H4 (cell line): ENCODE data around the gene CHORDC1. TPM values are rescaled to one million over a fixed set of nuclear protein-coding genes. Genes with fewer than 3 reads are reported as not detected.
"Not testable (repeated sequence)": the region's sequence is repeated elsewhere in the genome, so short reads cannot be mapped to it uniquely, and the experiment has no call there.

ENCODE experiments used
- DNase-seq: peaks from one replicate; pipeline ENCODE4 v3.0.0-alpha.2; 2015; ENCODE audit warnings: low spot score
- total RNA-seq: library from RNA; depleted of rRNA; stranded (reverse); fragments of >200 nt; shearing (Covaris generic); gene quantifications from 2 replicates; pipeline ENCODE4 v1.2.3, GENCODE V29; 2014; rRNA removed

Gene CHORDC1
- total RNA-seq, result 37.0 and 58.4 TPM in 2 replicates

DNA sequence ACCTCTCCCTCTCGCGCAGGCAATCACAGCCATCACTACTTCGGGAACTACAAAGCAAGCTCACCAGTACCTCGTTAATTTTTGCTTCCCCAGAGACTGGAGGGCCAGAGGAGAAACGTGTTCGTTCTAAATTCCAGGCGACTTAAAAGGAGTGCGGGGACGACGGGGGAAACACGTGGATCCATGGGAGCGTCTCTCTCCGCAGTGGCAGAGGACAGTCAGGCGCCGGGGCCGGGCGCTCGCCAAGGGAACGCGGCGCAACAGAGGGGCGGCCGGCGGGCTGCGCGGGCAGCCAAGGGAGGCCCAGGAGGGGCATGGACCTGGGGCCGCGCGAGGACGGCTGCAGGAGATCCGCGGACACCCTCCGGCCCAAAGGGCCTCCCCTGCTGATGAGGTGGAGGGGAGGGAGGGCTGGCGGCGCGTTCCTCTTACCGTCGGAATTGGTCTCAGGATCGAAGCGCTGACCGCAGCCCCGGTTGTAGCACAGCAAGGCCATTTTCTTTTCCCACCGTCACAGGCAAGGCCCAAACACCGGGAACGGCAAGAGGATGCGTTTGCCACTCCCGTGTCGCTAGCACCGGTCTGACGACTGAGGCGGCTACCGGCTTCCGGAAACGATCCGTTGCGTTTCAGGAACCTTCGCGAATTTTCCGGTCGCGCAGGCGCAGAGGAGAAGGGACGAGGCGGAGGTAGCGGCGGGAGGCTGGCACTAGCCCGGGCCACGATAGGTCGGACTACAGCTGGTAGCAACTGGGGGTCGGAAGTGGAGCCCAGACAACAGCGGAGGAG lies at the start of gene CHORDC1:
TSS of gene CHORDC1 (minus strand) at position 591 of the 789 bp plus-strand sequence. CDS start at position 496, 95 bp downstream.
- DNase-seq, result peak; percentile 83

DNA sequence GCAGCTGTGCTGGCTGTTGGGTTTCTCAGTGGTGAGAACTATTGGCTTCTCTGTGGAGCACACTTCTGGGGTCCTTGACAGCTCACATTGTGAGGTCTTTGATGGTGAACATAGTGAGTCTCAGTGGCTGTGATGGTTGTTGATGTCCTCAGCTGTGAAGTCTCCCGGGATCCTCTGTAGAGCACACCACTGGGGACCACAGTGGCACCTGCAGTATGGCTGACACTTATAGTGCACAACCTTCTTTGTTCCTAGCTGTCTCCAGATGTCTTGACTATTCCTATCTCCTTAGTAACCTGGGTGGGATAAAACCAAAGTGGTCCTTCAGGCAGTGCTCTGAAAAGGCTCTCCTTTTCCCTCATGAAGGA lies 34.3 kb upstream of the CHORDC1 start:
- no peak for DNase-seq

DNA sequence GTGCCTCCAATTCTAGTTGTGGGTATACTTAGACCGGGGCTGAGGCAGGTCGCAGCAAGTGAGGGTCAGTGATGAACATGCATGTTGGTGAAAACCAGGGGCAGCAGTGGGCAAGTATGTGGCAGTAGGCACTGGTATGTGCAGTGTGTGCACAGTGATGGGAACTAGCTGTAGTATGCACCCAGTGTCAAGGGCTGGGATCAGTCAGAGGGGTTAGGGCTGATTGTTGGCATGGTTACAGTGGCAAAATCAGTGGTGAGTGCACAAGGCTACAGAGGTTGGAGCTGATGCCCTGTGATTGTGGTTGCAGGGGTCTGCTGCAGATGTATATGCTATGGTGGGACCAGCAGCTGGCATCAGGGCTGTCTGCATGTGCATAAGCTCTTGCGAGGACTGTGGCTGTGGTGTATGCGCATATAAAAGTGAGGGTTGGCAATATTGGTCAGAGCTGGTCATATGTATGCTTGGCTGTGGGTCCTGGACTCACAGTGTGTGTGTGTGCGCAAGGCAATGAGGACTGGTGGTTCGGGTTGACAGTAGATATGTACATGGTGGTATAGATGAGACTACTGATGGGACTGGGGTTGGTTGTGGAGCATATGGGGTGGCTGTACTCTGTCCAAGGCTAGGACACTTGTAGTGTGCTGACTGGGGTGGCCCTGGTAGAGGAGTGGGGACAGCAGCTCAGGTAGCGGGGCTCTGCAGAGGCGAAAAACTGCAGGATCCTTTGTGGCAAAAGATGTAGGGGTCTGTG lies 33.7 kb upstream of the CHORDC1 start:
- DNase-seq, result no peak

DNA sequence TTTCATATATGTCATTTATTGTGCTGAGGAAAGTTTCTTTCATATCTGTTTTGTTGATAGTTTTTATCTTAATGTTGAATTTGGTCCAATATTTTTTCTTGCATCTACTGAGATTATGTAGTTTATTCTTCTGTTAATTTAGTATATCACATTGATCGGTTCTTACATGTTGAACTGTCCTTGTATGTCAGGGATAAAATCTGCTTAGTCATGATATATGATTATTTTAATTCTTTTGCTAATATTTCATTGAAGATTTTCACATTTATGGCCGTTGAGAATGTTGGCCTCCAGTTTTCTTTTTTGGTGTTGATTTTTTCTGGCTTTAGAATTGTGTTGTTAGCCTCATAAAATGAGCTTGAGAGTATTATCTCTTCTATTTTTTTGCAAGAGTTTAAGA lies 31.2 kb upstream of the CHORDC1 start:
- DNase-seq, result no peak

DNA sequence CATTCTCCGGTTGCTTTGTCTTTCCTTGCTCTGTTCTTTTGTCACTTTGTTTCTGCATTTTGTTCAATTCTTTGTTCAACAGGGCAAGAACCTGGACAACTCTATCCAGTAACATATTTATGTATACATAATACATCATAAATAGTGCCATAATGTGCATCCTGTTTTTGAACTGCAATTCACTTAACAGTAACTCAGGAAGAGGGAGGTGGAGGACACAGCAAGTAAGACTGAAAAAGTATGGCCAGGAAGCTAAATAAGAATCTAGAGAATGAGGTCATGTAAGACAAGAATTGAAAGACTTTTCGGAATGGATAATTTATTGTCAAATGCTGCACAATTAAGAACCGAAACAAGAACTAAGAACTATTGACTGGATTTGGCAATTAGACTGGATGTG lies 29.2 kb upstream of the CHORDC1 start:
- DNase-seq, result no peak

DNA sequence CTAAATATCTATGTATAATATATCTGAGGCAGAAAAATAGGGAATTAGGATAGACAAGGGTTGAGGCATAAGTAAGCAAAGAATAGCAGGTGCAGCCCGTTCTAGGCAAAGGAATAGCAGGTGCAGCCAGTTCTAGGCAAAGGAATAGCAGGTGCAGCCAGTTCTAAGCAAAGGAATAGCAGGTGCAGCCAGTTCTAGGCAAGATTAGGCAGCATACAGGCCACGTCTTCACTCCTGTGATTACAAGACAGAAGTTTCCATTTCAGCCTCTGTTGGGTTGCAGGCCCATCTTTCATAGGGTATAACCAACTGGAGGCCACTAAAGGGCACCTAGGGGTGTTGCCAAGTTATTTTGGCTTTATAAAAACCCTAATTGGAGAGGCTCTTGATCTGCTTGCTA lies 28.8 kb upstream of the CHORDC1 start:
- no peak for DNase-seq

DNA sequence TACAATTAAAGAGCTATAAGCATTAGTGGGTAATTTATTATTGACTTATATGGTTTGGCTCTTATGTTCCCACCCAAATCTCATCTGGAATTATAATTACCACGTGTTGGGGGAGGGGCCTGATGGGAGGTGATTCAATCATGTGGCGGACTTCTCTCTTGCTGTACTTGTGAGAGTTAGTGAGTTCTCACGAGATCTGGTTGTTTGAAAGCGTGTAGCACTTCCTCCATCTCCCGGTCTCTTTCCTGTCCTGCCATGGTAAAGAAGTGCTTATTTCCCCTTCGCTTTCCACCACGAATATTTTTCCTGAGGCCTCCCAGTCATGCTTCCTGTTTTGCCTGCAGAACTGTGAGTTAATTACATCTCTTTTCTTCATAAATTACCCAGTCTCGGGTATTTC lies 28.1 kb upstream of the CHORDC1 start:
- DNase-seq, result no peak

DNA sequence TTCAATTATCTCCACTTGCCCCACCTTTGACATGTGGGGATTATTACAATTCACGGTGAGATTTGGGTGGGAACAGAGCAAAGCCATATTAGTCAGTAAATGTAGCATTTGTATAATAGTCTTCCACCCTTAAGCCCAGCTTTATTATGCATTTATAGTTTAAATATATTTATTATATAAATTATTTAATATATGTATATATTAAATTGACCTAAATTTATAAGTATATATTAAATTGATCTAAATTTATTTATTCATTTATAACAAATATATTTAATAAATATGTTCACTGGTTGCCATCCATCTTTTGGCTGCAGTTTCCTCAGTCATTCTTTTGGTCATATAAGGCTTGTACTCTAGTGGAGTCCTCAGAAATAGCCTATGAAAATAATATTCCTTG lies 23.6 kb upstream of the CHORDC1 start:
- no peak for DNase-seq

DNA sequence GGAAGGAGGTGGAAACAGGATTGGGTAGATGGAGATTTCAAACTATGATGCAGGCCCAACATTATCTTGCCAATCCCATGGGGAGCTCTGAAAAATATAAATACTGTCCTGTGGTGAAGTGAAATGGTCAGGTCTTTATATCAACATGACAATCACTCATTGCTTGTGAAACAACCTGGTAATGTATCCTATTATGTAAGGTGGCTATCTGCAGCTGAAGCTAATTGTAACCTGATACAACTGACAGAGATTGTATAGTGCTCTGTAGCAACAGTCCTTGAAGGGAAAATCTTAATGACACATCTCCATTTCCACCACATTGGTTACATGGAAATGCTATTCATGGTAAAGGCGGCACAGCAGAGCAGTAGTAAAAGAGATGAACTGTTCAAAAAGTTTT lies 20.7 kb upstream of the CHORDC1 start:
- no peak for DNase-seq

DNA sequence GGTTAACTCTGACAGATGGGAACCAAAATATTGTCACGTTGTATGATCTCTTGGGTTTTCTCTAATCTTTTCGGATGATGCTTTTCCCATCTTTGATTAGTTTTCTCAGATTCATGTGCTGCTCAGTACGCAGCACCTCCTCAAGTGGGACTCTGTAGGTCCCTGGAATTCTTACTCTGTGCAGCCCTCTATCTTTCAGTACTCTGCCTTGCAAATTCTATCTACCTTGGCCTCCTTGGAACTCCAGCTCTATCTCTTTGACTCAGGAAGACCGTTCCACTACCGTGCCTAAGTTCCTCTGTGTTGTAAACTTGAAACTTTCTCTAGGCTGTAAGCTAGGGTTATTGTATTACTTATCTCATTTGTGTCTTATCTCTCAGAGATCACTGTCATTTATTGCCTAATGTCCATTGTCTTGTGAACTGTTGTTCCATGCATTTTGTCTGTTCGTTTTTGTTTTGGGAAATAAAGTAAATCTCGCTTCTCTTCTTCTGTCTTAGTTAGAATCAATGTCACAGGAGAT lies 20.1 kb upstream of the CHORDC1 start:
- DNase-seq, result no peak

DNA sequence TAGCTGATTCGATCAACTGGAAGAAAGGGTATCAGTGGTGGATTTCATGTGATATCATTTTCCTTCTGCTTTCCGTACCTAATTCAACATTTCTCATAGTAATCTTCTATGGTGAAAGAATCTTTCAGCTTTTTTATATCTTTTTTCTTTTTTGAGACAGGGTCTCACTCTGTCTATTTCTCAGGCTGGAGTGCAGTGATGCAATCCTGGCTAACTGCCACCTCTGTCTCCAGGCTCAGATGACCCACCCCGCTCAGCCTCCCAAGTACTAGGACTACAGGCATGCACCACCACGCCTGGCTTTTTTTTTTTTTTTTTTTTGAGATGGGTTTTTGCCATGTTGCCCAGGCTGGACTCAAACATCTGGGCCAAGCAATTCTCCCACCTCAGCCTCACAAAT lies 18.6 kb upstream of the CHORDC1 start:
- DNase-seq, result no peak

DNA sequence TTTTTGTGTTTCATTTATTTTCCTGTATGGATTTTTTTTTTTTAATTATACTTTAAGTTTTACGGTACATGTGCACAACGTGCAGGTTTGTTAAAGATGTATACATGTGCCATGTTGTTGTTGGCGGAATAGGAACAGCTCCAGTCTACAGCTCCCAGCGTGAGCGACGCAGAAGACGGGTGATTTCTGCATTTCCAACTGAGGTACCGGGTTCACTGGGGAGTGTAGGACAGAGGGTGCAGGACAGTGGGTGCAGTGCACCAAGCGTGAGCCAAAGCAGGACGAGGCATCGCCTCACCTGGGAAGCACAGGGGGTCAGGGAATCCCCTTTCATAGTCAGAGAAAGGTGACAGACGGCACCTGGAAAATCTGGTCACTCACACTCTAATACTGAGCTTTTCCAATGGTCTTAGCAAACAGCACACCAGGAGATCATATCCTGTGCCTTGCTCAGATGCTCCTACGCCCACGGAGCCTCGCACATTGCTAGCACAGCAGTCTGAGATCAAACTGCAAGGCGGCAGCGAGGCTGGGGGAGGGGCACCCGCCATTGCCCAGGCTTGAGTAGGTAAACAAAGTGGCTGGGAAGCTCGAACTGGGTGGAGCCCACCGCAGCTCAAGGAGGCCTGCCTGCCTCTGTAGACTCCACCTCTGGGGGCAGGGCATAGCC lies 17.3 kb upstream of the CHORDC1 start:
- not testable (repeated sequence) for DNase-seq

DNA sequence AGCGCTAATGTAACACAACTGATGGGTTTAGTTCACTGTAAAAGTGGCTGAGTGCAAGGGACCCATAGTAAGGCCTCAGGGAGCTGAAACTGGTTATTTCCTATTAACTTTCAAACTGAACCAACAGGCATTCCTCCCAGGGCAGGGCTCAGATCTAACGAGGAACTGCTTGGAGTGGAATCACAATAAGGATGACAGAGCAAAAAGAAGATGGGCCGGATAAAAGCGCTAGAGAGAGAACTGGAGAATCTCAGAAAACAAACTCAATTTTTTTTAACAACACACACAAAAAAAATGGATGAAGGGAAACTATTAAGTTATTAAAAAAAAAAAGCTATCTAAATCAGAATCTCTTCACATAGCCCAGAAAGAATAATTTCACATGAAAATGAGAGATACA lies 14.2 kb upstream of the CHORDC1 start:
- no peak for DNase-seq

DNA sequence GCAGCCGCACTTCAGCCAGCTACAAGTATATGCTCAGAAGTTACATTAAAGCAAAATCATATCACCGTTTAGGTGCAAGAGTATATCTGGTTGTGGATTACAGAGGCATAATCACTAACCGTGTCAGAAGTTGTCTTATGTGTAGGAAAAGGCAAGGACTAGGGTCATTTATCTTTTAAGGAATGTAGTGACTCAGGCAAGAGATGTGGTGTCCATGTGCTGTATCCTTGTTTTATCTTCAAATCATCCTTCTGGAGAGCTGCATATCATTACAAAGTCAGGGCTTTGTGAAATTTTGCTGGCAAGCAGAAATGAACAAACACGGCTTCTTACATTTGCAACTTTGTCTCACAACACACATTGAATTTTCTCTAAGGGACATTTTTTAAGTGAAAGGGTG lies 12.7 kb upstream of the CHORDC1 start:
- DNase-seq, result no peak

DNA sequence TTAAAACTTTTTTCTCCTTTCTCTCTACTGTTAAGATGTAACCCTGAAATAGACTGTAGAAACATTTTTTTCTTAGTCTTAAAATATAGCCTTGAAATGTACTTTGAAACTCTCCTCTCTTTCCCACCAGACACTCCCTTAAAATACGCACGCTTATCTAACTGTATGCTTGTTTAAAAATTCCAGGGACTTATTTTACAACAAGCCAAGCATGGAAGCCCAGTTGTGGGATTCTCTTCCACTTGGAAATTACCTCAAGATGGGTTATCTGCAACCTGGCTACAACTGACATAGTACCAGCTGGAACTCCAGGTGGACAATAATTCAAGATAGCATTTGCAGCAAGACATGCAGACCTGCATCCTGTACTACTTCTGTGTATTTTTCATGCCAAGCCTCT lies 12.1 kb upstream of the CHORDC1 start:
- no peak for DNase-seq

DNA sequence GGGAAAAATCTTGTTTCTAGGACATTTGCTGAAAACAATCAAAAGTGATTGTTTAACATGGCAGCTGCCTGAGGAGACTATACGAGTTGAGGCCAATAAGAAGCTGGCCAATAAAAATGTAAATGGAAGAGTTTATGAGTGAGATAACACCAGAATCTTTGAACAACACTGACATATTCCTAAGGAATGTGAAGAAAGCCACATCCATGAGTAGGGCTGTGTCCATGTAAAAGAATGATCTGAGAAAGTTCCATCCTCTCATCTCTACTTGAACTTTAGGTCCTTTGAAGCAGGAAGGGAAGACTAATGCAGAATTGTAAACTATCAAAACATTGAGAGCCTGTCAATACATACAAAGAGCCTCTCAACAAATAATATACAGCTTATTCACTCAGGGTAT lies 6.9 kb upstream of the CHORDC1 start:
- no peak for DNase-seq

DNA sequence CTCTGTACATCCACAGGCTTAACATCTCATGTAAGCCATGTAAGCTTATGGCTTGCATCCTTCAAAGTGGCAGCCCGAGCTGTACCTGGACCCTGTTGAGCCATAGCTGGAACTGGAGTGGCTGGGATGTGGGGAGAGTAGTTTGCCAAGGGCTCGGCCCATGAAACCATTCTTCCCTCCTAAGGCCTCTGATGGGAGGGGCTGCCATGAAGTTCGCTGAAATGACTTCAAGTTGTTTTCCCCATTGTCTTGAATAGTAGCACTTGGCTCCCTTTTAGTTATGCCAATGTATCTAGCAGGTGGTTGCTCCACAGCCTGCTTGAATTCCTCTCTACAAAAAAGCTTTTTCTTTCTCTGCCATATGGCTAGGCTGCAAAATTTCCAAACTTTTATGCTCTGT lies 5.2 kb upstream of the CHORDC1 start:
- DNase-seq, result no peak

DNA sequence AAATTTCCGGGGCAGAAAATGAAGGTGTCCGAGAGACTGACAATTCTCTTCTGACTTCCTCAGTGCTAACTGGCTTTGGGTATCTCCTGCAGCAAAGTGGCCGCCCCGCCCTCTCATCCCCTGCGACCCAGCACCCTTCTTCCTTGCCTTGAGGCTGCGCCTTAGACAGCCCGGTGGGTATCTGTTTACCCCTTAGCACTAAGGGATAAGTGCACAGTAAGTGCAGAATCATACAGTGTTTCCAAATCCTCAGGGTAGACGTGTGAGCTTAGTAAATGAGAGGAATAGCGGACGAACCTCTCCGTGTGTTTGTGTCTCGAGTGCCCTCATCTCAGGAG lies 368 bp upstream of the CHORDC1 start:
- no peak for DNase-seq

DNA sequence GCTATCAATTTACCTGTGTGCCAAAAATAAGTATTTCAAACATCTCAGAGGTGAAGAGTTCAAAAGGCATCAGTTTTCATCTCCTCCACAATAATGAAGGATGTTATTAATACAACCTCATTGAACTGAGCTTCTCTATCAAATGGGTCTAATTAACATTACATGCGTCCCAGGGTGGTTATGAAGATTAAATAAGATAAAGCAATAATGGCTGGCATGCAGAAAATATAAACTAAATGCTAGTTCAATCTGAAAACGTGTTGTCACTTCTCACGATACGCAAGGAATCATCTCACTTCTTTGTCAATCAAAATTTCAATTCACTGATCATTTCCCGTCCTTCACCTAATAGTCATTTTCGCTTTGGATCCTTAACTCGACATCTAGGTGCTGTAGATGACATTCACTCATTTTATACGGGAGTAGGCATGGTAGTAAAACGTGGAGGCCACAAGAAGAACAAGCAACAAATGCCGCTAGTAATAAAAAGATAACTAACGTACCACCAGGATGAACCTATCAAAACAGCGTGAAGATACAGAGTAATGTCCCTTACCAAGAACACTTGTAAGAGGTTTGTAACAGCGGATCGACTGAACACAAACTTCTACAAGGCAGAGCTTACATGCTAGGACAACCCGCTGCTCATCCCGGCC lies 918 bp downstream of the CHORDC1 start:
- DNase-seq, result no peak

DNA sequence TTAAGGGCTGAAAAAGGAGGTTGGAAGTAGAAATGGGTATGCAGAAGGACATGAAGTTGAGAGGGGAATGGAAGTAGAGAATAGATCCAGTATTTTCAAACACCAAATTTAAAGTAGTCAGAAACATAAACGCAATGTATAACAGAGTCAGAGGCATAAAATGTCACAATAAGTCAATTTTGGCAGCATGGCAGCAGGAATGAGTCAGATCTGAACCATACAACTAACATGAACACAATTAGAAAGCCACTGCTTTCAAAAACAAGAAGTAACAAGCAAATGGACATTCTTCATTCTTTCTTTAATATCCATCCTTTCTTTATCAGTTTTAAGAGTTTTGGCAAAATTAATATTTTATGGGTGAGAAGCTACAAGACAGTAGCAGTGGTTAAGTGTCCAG lies 2.5 kb downstream of the CHORDC1 start:
- DNase-seq, result no peak

DNA sequence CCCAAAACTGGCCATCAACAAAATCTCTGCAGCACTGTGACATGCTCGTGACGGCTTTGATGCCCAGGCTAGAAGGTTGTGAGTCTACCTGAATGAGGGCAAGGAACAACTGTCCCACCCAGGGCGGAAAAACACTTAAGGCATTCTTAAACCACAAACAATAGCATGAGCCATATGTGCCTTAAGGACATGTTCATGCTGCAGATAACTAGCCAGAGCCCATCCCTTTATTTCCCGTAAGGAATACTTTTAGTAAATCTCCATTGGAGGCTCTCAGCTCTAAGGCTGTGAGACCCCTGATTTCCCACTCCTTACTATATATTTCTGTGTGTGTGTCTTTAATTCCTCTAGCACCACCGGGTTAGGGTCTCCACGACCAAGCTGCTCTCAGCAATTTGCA lies 3.4 kb downstream of the CHORDC1 start:
- no peak for DNase-seq

DNA sequence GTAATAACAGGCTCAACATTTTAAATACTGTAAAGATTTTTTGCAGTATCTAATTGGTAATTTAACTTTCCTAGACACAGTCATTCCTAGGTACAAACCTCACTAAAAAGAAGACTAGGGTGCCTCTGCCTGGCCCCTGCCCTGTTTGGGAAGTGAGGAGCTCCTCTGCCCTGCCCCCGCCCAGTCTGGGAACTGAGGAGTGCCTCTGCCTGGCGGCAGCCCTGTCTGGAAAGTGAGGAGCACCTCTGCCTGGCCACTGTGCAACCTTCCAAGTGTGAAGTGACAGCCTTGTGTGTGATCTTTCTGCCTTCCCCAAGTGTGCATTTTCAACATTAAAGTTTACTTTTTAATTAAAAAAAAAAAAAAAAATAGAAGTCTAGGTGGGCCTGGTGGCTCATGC lies 4.2 kb downstream of the CHORDC1 start:
- no peak for DNase-seq
